HCT116 (cell line): ENCODE data around the gene PPP1R3G.

Experiments used
- ELF1 ChIP-seq: IDR thresholded peaks from 2 replicates; pipeline ENCODE4 v1.6.1; 2012; ENCODE audit warnings: low read depth, borderline replicate concordance
- EZH2 ChIP-seq: fragments of 200-600 bp; sonication (generic); IDR thresholded peaks from 2 replicates; pipeline ENCODE4 v1.6.1; 2017; ENCODE audit warnings: antibody characterized with exemption, mixed run types
- POLR2A ChIP-seq: IDR thresholded peaks from 2 replicates; pipeline ENCODE4 v1.7.0; 2011; ENCODE audit warnings: borderline replicate concordance; ENCODE audit not compliant: insufficient read depth, insufficient read length; ENCODE audit errors: extremely low read depth
- POLR2AphosphoS5 ChIP-seq: IDR thresholded peaks from 2 replicates; pipeline ENCODE4 v1.6.1; 2011; ENCODE audit warnings: mild to moderate bottlenecking, low read depth, low read length, moderate library complexity
- YY1 ChIP-seq: IDR thresholded peaks from 2 replicates; pipeline ENCODE4 v1.6.1; 2011; ENCODE audit warnings: low read length, low read depth, moderate library complexity, mild to moderate bottlenecking; ENCODE audit not compliant: insufficient replicate concordance; ENCODE audit errors: extremely low read depth
- TF ChIP-seq, protein P1 (sequence below): IDR thresholded peaks from 2 replicates; pipeline ENCODE4 v1.6.1; 2011; ENCODE audit warnings: mild to moderate bottlenecking, low read length, moderate library complexity; ENCODE audit not compliant: insufficient replicate concordance; ENCODE audit errors: extremely low read depth
- TF ChIP-seq, protein P2 (sequence below), 3 experiments: fragments of 200-600 bp in 1 of 3; sonication (generic) in 1 of 3; IDR thresholded peaks in 2 of 3; conservative IDR thresholded peaks in 1 of 3; 2 replicates each; pipeline ENCODE4 v1.5.1; 2012 to 2017; ENCODE audit warnings: low read depth in 2 of 3, low read length in 2 of 3, antibody characterized with exemption in 1 of 3, borderline replicate concordance in 1 of 3, control low read depth in 1 of 3, mild to moderate bottlenecking in 1 of 3, mixed read lengths in 1 of 3, mixed run types in 1 of 3, moderate library complexity in 1 of 3; ENCODE audit not compliant: insufficient read depth in 1 of 3
- TF ChIP-seq, protein P3 (sequence below): IDR thresholded peaks from 2 replicates; pipeline ENCODE4 v1.6.1; 2012

DNA sequence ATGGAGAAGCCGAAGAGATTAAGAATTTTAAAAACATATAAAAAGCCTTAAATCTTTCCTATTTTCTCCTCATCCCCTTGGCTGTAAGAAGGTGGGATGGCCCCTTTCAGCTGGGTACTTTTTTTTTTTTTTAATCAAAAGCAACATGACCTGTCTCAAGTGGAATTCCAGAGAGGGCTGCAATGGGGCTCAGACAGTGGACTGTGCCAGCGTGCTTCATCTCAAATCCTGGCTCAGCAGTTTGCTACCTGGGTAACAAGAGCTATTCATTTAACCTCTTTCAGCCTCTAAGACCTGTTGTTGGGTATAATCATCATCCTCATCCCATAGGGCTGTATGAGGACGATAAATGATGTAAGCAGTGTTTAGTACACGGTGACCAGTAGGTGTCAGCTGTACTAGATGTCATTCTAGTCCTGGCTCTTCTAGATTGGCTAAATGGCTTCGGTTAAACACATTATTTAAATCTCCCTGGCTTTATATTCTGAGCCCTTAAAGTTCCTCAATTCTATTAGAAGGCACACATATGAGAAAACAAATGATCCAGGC is 6.9 kb upstream of the PPP1R3G start:
- TF ChIP-seq, protein P1, sequence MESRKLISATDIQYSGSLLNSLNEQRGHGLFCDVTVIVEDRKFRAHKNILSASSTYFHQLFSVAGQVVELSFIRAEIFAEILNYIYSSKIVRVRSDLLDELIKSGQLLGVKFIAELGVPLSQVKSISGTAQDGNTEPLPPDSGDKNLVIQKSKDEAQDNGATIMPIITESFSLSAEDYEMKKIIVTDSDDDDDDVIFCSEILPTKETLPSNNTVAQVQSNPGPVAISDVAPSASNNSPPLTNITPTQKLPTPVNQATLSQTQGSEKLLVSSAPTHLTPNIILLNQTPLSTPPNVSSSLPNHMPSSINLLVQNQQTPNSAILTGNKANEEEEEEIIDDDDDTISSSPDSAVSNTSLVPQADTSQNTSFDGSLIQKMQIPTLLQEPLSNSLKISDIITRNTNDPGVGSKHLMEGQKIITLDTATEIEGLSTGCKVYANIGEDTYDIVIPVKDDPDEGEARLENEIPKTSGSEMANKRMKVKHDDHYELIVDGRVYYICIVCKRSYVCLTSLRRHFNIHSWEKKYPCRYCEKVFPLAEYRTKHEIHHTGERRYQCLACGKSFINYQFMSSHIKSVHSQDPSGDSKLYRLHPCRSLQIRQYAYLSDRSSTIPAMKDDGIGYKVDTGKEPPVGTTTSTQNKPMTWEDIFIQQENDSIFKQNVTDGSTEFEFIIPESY, result no peak
- TF ChIP-seq, protein P2, sequence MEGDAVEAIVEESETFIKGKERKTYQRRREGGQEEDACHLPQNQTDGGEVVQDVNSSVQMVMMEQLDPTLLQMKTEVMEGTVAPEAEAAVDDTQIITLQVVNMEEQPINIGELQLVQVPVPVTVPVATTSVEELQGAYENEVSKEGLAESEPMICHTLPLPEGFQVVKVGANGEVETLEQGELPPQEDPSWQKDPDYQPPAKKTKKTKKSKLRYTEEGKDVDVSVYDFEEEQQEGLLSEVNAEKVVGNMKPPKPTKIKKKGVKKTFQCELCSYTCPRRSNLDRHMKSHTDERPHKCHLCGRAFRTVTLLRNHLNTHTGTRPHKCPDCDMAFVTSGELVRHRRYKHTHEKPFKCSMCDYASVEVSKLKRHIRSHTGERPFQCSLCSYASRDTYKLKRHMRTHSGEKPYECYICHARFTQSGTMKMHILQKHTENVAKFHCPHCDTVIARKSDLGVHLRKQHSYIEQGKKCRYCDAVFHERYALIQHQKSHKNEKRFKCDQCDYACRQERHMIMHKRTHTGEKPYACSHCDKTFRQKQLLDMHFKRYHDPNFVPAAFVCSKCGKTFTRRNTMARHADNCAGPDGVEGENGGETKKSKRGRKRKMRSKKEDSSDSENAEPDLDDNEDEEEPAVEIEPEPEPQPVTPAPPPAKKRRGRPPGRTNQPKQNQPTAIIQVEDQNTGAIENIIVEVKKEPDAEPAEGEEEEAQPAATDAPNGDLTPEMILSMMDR (IDR thresholded peaks at IDR 0.05 in 2 of 3, conservative IDR thresholded peaks at IDR 0.05 in 1 of 3; ENCODE audit: borderline replicate concordance in 1 of 3, insufficient read depth in 1 of 3, low read depth in 2 of 3, low read length in 2 of 3), result peak in 2 of 3 experiments; percentile 21 to 40; a peak in 2 of 6 replicates
- TF ChIP-seq ELF1 (no peak), EZH2 (no peak), YY1 (no peak), POLR2A (no peak), POLR2AphosphoS5 (no peak)
- TF ChIP-seq, protein P3, sequence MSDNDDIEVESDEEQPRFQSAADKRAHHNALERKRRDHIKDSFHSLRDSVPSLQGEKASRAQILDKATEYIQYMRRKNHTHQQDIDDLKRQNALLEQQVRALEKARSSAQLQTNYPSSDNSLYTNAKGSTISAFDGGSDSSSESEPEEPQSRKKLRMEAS, result no peak
